Naive thymus-derived CD4-positive, alpha-beta T cell (primary cell): Measurements from ENCODE around the gene PODNL1. TPM values are rescaled to one million over a fixed set of nuclear protein-coding genes. Genes with fewer than 3 reads are reported as not detected.

ENCODE experiments used
- ATAC-seq: fragments of 150-1000 bp; cut with Tn5 transposase; 2 replicates; pipeline ENCODE4 v1.10.0; 2021; ENCODE audit warnings: mild to moderate bottlenecking, moderate library complexity
- CTCF ChIA-PET: fragments of 350-600 bp; sonication (Branson Sonifier 250); formaldehyde crosslinking; loops from one replicate; lab custom pipeline; 2021; ENCODE audit warnings: antibody characterized with exemption; lab: Charles Lee
- POLR2A ChIA-PET: fragments of 350-600 bp; sonication (Branson Sonifier 250); formaldehyde crosslinking; loops from one replicate; lab custom pipeline; 2021; ENCODE audit warnings: antibody characterized with exemption, inconsistent platforms; lab: Charles Lee
- DNase-seq, 9 donors: peaks; one replicate each; pipeline versions ENCODE4 v3.0.0 to v3.0.0-alpha.2; 2020 to 2022; ENCODE audit warnings: mixed read lengths in 1 of 9
- H3K27ac ChIP-seq: one replicate; pipeline ENCODE4 v1.7.0; 2013; ENCODE audit warnings: mild to moderate bottlenecking, low read depth, low read length, moderate library complexity
- H3K27me3 ChIP-seq, 2 donors: one replicate each; pipeline ENCODE4 v1.7.0; 2013; ENCODE audit warnings: low read length in 2 of 2, mild to moderate bottlenecking in 2 of 2, moderate library complexity in 2 of 2; ENCODE audit not compliant: control insufficient read depth in 2 of 2, insufficient read depth in 2 of 2
- H3K36me3 ChIP-seq, 3 experiments: 1 replicate in 2 of 3; 2 replicates in 1 of 3; pipeline ENCODE4 v1.7.0; 2013; ENCODE audit warnings: low read length in 3 of 3, mild to moderate bottlenecking in 3 of 3, moderate library complexity in 1 of 3; ENCODE audit not compliant: insufficient read depth in 3 of 3, control insufficient read depth in 2 of 3
- H3K4me1 ChIP-seq, 2 donors: one replicate each; pipeline ENCODE4 v1.7.0; 2013; ENCODE audit warnings: low read length in 2 of 2, mild to moderate bottlenecking in 2 of 2, moderate library complexity in 1 of 2; ENCODE audit not compliant: control insufficient read depth in 2 of 2, insufficient read depth in 2 of 2
- H3K4me3 ChIP-seq: 2 replicates; pipeline ENCODE4 v1.7.0; 2013; ENCODE audit warnings: mild to moderate bottlenecking, low read length
- H3K9me3 ChIP-seq, 3 experiments: 1 replicate in 2 of 3; 2 replicates in 1 of 3; pipeline ENCODE4 v1.7.0; 2013; ENCODE audit warnings: low read length in 3 of 3; ENCODE audit not compliant: control insufficient read depth in 2 of 3
- H3K27ac Mint-ChIP-seq, 9 donors: one replicate each; pipeline ENCODE4 v1.8.0; 2020 to 2022; ENCODE audit warnings: mixed read lengths in 9 of 9, mild to moderate bottlenecking in 8 of 9, moderate library complexity in 5 of 9, inconsistent platforms in 2 of 9
- H3K27me3 Mint-ChIP-seq, 5 donors: one replicate each; pipeline ENCODE4 v1.8.0; 2021 to 2022; ENCODE audit warnings: mixed read lengths in 5 of 5, mild to moderate bottlenecking in 1 of 5
- H3K36me3 Mint-ChIP-seq, 5 donors: one replicate each; pipeline ENCODE4 v1.8.0; 2020 to 2022; ENCODE audit warnings: mixed read lengths in 5 of 5, mild to moderate bottlenecking in 3 of 5, inconsistent platforms in 1 of 5
- H3K4me1 Mint-ChIP-seq, 7 donors: one replicate each; pipeline ENCODE4 v1.8.0; 2020 to 2022; ENCODE audit warnings: mixed read lengths in 7 of 7, mild to moderate bottlenecking in 3 of 7, inconsistent platforms in 1 of 7
- H3K4me3 Mint-ChIP-seq, 10 donors: one replicate each; pipeline ENCODE4 v1.8.0; 2020 to 2022; ENCODE audit warnings: mild to moderate bottlenecking in 10 of 10, mixed read lengths in 10 of 10, moderate library complexity in 6 of 10, inconsistent platforms in 2 of 10
- H3K9me3 Mint-ChIP-seq, 11 donors: one replicate each; pipeline ENCODE4 v1.8.0; 2020 to 2022; ENCODE audit warnings: mixed read lengths in 11 of 11, mild to moderate bottlenecking in 4 of 11, inconsistent platforms in 1 of 11, moderate library complexity in 1 of 11
- intact Hi-C, 2 donors: fragments of 100-400 bp; cut with micrococcal nuclease; formaldehyde crosslinking; loops; one replicate each; pipeline ENCODE4 v1.15.1; 2023
- polyA plus RNA-seq, 2 donors: library from polyadenylated mRNA; unstranded; fragments of 300-500 nt; fragmentation: Illumina TruSeq; gene quantifications; one replicate each; pipeline ENCODE4 v1.2.3, GENCODE V29; 2021
- total RNA-seq, 6 experiments: library from RNA in 5 of 6; stranded (reverse) in 5 of 6; gene quantifications; 1 replicate in 5 of 6; 2 replicates in 1 of 6; pipeline ENCODE4 v1.2.3 and lab custom pipeline; 2021 to 2026

The PODNL1 gene
- total and polyA plus RNA-seq, 7 experiments from 2014 or later = 0.33 to 0.59 TPM; not detected in 5

DNA sequence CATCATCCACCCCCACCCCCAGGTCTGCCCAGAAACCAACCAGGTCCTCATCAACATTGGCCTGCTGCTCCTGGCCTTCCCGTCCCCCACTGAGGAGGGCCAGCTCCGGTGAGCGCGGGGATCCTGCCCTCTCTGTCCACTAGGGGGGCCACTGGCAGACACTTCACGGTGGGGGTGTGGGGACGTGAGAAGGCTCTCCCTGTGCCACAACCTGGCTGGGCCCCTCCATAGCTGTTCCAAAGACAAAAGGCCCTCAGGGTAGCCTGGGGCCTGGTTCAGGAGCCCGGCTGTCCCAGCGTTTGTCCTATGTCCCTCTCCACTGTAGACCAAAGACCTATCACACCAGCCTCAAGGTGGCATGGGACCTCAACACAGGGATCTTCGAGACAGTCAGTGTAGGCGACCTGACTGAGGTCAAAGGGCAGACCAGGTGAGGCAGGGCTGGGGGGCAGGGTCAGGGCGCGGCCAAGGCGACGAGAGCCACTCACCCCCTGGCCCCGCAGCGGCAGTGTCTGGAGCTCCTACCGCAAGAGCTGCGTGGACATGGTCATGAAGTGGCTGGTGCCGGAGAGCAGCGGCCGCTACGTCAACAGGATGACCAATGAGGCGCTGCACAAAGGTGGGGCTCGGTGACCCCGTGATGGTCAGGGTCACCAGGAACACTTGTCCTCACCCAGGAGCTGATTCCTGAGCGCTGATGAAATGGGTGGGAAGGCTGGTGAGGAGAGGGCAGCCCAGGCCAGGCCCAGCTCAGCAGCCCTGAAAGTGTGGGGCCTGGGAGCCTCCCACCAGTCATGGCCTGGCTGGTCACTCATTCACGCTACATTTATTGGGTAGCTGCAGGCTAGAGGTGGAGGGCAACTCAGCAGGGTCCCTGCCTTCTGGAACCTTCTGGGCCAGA lies 22.0 kb upstream of the PODNL1 start:
- Mint-ChIP-seq H3K36me3 (peaks cover 0 to 31% (median 10%) of the 10 kb centered on the region in 5 donors), H3K27me3 (no peaks in the 10 kb centered on the region), H3K9me3 (no peaks in the 10 kb centered on the region), H3K4me3 (no peak overlapping the region), H3K4me1 (peaks cover 0 to 5% (median 3%) of the 10 kb centered on the region in 7 donors), H3K27ac (peak overlapping the region in 3 of 9 donors; percentile 31 to 75 (median 43))
- Histone ChIP-seq H3K9me3 (no peaks in the 10 kb centered on the region), H3K27me3 (no peaks in the 10 kb centered on the region), H3K4me3 (no peak overlapping the region), H3K4me1 (no peaks in the 10 kb centered on the region), H3K36me3 (peaks cover 0 to 87% (median 0%) of the 10 kb centered on the region in 3 experiments), H3K27ac (no peak overlapping the region)
- peak in 2 of 9 donors; percentile 29 to 37 for DNase-seq
- ChIA-PET CTCF (interaction anchor here (0.8 to 1.4 kb wide), 5 partner anchors 17 to 116 kb away, joined by 3 to 4 read pairs (median 3); no protein-coding TSS in a partner anchor), POLR2A (interaction anchor here (0.6 to 1.1 kb wide), 5 partner anchors 32 to 89 kb away, joined by 3 to 4 read pairs (median 4); partner anchors contain the start of gene IL27RA)
- ATAC-seq = peak; percentile 61
- intact Hi-C loops = loop anchor here in 1 of 2 donors (1.0 to 2.0 kb wide), 2 partner anchors 73 to 88 kb away; no protein-coding TSS in a partner anchor

DNA sequence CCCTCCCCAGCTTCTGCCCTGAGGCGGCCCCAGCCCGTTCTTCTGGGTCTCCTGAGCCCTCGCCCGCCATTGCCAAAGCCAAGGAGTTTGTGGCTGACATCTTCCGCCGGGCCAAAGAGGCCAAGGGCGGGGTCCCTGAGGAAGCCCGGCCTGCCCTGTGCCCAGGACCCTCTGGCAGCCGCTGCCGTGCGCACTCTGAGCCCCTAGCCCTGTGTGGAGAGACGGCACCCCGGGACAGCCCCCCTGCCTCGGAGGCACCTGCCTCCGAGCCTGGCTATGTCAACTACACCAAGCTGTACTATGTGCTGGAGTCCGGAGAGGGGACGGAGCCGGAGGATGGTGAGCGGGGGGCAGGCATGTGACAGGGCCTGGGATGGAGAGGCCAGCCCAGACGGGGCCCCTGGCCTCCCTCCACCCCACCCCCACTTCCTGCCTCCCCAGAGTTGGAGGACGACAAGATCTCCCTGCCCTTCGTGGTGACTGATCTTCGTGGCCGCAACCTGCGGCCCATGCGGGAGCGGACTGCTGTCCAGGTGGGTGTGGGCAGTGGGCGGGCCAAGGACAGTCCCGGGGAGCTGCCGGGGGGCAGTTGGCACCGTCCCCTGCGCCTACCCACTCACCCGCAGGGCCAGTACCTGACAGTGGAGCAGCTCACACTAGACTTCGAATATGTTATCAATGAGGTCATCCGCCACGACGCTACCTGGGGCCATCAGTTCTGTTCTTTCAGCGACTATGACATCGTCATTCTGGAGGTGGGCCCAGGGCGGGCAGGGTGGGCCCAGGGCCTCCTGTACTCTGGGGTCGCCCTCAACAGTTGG lies 21.1 kb upstream of the PODNL1 start:
- POLR2A ChIA-PET = interaction anchor here (0.6 to 1.1 kb wide), 4 partner anchors 33 to 89 kb away, joined by 3 to 4 read pairs (median 4); no protein-coding TSS in a partner anchor
- H3K4me3 Mint-ChIP-seq = no peak overlapping the region
- H3K9me3 Mint-ChIP-seq = no peaks in the 10 kb centered on the region
- intact Hi-C loops = no loop called here
- CTCF ChIA-PET = interaction anchor here (0.8 to 1.4 kb wide), 4 partner anchors 45 to 117 kb away, joined by 3 read pairs; no protein-coding TSS in a partner anchor
- Histone ChIP-seq H3K4me1 (no peaks in the 10 kb centered on the region), H3K4me3 (no peak overlapping the region), H3K9me3 (no peaks in the 10 kb centered on the region), H3K27me3 (no peaks in the 10 kb centered on the region), H3K27ac (no peak overlapping the region), H3K36me3 (peaks cover 0 to 84% (median 0%) of the 10 kb centered on the region in 3 experiments)
- no peak overlapping the region for H3K27ac Mint-ChIP-seq
- peaks cover 0 to 22% (median 5%) of the 10 kb centered on the region in 5 donors for H3K36me3 Mint-ChIP-seq
- H3K27me3 Mint-ChIP-seq = no peaks in the 10 kb centered on the region
- ATAC-seq (no peak), DNase-seq (no peak)
- H3K4me1 Mint-ChIP-seq = peaks cover 0 to 8% (median 3%) of the 10 kb centered on the region in 7 donors

DNA sequence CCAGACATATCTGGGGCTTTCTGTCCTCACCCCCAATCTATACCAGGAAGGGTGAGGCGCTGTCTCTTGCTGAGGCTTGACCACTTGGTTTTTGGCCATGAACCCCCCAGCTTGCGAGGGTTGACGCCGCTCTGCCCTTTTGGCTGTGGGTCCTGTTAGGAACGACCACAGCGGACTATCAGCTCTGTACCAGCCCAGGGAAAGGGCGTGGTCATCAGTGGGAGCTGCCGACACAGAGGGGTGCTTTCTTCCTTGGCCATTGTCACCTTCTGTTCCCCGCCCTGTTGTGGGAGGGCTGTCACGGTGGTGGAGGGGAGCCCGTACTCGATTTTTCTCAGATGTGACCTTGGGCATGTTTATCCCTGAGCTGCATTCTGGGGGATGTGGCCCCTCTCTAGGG lies 19.8 kb upstream of the PODNL1 start:
- Mint-ChIP-seq H3K36me3 (peaks cover 0 to 21% (median 5%) of the 10 kb centered on the region in 5 donors), H3K27ac (no peak overlapping the region), H3K4me3 (no peak overlapping the region), H3K27me3 (no peaks in the 10 kb centered on the region), H3K4me1 (peaks cover 0 to 21% (median 13%) of the 10 kb centered on the region in 7 donors), H3K9me3 (no peaks in the 10 kb centered on the region)
- Histone ChIP-seq H3K36me3 (peaks cover 0 to 83% (median 0%) of the 10 kb centered on the region in 3 experiments), H3K27me3 (no peaks in the 10 kb centered on the region), H3K4me3 (no peak overlapping the region), H3K4me1 (peaks cover 10 to 12% of the 10 kb centered on the region in 2 donors), H3K27ac (no peak overlapping the region), H3K9me3 (no peaks in the 10 kb centered on the region)
- no peak for ATAC-seq
- intact Hi-C loops = no loop called here
- ChIA-PET CTCF (no interaction called here), POLR2A (interaction anchor here (0.6 to 1.0 kb wide), 2 partner anchors 49 to 1037 kb away, joined by 3 read pairs; no protein-coding TSS in a partner anchor)
- no peak for DNase-seq

DNA sequence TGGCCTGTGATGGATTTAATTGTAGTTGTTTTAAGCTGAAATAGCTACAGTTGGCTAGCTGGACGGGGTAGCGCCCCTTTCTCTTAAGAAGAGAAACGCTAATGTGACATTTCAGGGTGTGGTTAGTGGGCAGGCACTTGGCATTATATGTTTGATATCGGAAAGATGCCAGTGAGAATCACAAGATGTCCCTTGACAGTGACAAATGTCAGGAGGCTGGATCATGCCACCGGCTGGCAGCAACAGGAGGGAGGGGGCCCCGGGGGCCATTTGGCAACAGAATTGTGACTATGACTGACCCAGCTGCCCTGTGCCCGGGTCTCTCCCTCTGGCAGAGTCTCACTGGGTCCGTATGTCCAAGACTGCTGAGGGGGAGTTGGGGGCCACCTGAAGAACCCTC lies 18.8 kb upstream of the PODNL1 start:
- ATAC-seq (no peak), DNase-seq (no peak)
- POLR2A ChIA-PET = interaction anchor here (0.8 to 1.0 kb wide), 2 partner anchors 48 to 85 kb away, joined by 5 read pairs; no protein-coding TSS in a partner anchor
- Histone ChIP-seq H3K27me3 (no peaks in the 10 kb centered on the region), H3K4me1 (peaks cover 11 to 13% of the 10 kb centered on the region in 2 donors), H3K9me3 (no peaks in the 10 kb centered on the region), H3K4me3 (no peak overlapping the region), H3K27ac (no peak overlapping the region), H3K36me3 (peaks cover 0 to 80% (median 0%) of the 10 kb centered on the region in 3 experiments)
- Mint-ChIP-seq H3K4me1 (peaks cover 1 to 22% (median 15%) of the 10 kb centered on the region in 7 donors), H3K4me3 (no peak overlapping the region), H3K36me3 (peaks cover 0 to 21% (median 5%) of the 10 kb centered on the region in 5 donors), H3K27me3 (no peaks in the 10 kb centered on the region), H3K9me3 (no peaks in the 10 kb centered on the region), H3K27ac (peak overlapping the region in 1 of 9 donors; percentile 54)
- intact Hi-C loops = no loop called here
- CTCF ChIA-PET = interaction anchor here (0.6 to 1.2 kb wide), 3 partner anchors 19 to 52 kb away, joined by 3 to 4 read pairs (median 3); no protein-coding TSS in a partner anchor

DNA sequence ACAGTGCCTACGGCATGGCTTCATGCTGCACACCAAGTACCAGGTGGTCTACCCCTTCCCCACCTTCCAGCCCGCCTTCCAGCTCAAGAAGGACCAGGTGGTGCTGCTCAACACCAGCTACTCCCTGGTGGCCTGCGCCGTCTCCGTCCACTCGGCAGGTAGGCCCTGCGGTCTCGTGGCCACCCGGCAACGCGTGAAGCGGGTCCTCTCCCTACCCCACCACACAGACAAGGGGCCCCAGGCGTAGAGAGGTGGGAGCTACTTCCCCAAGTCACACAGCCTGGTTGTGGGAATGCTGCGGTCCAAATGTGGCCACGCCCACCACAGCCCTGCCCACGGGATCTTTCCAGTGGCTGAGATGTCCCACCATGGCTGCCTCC lies 18.1 kb upstream of the PODNL1 start:
- Histone ChIP-seq H3K27me3 (no peaks in the 10 kb centered on the region), H3K27ac (no peak overlapping the region), H3K36me3 (peaks cover 0 to 73% (median 0%) of the 10 kb centered on the region in 3 experiments), H3K4me3 (no peak overlapping the region), H3K4me1 (peaks cover 13 to 17% of the 10 kb centered on the region in 2 donors), H3K9me3 (no peaks in the 10 kb centered on the region)
- H3K27me3 Mint-ChIP-seq = no peaks in the 10 kb centered on the region
- H3K9me3 Mint-ChIP-seq = no peaks in the 10 kb centered on the region
- ChIA-PET POLR2A (interaction anchor here (0.6 to 6.3 kb wide), 5 partner anchors 29 to 93 kb away, joined by 4 to 59 read pairs (median 5); partner anchors contain the start of gene IL27RA), CTCF (interaction anchor here (1.2 kb wide), 2 partner anchors 20 to 30 kb away, joined by 3 read pairs; no protein-coding TSS in a partner anchor)
- intact Hi-C loops = no loop called here
- peak overlapping the region in 1 of 10 donors; percentile 53 for H3K4me3 Mint-ChIP-seq
- DNase-seq (no peak), ATAC-seq (no peak)
- peak overlapping the region in 1 of 9 donors; percentile 25 for H3K27ac Mint-ChIP-seq
- H3K36me3 Mint-ChIP-seq = peaks cover 0 to 17% (median 2%) of the 10 kb centered on the region in 5 donors
- H3K4me1 Mint-ChIP-seq = peaks cover 5 to 28% (median 19%) of the 10 kb centered on the region in 7 donors
